GM12892 (cell line): ENCODE measurements around the gene SUN1.

Experiments
- POLR2A ChIP-seq: IDR thresholded peaks from 2 replicates; pipeline ENCODE4 v1.6.1; 2011; ENCODE audit warnings: low read depth, low read length, control low read depth
- POLR2AphosphoS5 ChIP-seq: IDR thresholded peaks from 2 replicates; pipeline ENCODE4 v1.6.1; 2011; ENCODE audit warnings: low read depth, low read length, control low read depth

GRCh38 chr7:913736-914520 lies 81.7 kb downstream of the SUN1 start:
- no peak for TF ChIP-seq POLR2AphosphoS5
- TF ChIP-seq POLR2A = no peak
